ENCODE results near the gene CACNA2D3.

Gene CACNA2D3

DNA sequence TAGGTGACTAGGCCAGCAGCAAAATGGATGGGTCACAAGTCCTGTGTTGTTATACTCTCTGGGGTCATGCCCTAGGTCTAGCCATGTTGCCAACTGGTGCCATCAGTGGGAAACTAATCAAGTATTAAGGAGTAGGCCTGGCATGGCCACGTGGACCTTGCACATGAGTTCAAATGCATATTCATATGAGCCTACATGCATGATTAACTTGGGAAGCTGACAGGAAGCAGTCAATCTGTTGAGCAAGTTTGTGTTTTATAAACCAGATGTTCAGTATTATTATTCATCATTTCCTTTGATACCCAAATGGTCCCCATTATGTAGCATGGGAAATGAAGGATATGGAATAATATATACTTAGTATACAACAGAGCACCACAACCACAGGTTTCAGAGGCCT, 710.5 kb downstream of the CACNA2D3 start:
- no peak for DNase-seq

DNA sequence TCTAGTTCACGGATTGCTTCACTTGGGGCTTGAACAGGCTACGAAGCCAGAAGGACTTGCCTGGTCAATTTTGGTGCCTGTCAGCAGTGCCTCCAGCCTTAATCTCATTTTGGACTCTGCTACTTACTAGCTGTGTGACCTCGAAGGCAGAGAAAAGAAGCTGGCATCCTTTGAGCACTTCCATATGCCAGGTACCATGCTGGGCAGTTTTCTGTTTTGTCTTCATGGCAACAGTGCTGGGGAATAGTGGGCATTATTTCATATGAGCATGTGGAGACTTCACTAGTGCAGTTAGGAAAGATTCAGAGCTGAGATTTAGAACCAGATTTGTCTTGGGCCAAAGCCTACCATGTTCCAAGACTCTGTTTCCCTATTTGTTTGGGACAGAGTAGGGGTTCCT, 713.3 kb downstream of the CACNA2D3 start:
- DNase-seq: no peak

DNA sequence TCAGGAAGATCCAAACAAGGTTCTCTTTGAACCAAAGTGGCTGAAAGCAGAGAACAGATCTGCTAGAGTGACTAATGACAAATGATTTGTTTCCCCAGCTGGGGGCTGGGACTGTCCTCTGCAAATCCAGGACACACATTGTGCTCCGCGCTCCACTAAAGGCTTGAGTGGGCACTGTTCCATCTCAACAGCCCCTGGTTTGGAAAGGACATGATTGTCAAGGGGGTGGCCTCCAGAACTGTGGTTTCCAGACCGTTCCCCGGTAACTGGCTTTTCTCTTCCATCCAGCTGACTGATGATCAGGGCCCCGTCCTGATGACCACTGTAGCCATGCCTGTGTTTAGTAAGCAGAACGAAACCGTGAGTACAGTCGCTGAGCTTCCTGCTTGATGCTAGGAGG, 714.5 kb downstream of the CACNA2D3 start:
- no peak for DNase-seq

DNA sequence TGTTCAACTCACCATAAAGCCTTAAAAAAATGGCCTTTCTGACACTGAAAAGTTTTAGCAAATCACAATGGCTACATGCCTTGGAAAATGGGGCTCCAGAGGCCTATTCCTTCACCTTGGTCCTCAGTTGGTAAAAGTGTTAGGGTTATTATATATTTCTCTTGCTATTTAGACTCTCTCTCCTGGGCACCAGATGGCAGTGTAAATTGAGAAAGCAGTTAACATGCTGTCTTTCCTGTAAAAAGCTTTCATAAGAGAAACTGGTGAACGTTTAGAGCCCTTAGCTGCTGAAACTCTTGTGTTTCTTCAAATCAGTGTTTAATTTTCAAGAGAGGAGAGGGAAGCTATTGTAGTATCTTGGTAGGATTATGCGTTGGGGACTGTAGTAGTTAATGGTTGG, 715.6 kb downstream of the CACNA2D3 start:
- DNase-seq: peak; percentile 11

DNA sequence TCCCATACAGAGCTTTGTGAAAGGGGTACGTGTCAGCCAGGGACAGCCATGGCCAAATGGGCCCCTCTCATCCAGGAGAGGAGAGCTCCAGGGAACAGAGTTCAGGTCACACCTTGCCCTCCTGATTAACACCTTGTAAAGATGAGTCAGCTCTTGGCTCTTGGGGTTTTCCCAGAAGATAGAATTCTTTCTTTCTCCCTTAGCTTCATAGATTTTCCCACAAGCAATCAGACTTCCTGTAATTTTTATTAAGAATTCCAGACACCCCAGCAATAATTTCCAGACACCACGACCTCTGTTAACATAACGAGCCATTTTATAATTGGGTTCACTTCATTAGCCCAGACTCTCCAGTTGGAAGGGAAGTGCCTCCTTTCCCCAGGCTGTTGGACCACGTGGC, 719.1 kb downstream of the CACNA2D3 start:
- no peak for DNase-seq

DNA sequence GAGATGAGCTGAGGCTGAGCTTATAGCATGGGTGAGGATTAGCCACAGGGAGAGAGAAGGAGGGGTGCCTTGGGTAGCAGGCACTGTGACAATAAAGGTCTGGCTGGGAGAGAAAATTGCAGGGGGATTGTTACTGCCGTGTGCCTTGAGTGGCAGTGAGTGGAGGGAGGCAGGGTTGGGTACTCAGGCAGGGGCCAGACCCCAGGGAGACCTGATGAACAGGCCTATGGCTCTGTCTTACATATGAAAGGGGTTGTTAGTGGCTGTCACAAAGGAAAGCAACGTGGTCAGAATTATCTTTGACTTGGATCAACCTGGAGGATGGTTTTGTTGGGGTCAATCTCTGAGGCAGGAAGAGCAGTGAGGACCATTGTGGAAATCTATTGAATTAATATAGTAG, 721.0 kb downstream of the CACNA2D3 start:
- DNase-seq: no peak

DNA sequence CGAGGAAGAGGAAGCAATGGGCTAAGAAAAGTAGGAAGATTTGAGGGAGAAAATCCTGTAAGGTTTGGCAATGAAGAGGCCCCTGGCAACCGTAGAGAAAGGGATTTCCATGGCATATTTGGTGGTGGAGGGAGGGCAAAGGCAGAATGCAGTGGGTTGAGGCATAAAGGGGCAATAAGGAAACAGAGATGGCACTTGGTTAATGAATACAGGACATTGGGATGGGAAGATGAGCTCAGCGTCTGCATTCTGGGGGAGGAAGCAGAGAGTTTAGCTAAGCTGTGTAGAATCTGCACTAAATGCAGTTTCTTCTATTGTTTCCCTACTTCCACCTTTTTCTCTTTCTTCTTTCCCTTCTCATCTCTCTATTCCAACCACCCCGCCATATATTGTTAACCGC, 721.9 kb downstream of the CACNA2D3 start:
- DNase-seq: no peak

DNA sequence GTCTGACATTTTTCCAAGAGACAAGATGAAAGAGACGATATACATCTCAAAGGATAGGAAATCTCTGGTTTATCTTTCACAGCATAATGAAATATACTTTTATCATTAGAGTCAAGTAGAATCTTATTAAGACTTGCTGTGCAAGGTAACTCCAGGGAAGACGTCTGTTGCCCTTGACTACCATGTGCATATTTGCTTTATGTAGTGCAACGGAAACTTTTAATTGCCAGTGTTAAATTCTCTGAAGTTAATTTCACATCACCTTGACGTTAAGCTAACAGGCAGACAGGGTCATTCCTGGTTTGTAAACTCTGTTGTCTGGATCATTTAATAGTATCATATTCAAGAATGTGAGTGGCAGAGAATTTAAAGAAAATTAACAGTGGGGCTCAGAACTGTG, 722.7 kb downstream of the CACNA2D3 start:
- DNase-seq: no peak

DNA sequence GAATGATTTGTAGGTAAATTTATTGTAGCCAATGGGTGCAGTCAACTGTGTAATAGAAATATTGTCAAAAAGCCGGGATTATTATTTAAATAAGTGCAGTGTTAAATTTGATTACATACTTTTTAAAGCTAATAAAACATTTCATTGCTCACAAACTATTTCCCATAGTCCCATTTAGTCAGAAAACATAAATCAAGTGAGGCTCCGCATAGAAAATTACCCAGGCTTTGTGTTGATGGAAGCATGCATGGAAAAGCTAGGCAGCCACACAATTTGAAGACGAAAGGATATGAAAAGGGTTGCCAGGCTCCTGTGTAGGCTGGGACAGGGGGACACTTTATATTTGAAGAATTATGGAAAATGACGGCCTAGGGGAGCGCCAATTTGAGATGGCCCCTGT, 723.2 kb downstream of the CACNA2D3 start:
- DNase-seq: no peak

DNA sequence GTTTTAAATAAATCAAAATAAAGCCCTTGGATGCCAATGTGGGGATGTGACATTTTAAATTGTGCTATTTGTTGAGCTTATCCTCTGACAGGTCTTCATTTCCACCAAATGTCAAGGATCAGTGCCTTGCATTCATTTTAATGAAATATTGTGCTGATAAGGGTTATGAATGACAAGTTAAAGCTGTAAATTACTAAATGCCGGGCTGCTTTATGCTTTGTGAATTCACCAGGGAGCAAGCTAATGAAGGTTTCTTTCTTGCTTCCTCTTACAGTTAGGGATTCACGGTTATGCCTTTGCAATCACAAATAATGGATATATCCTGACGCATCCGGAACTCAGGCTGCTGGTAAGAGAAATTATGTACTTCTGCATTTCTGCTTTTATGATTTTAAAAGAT, 723.8 kb downstream of the CACNA2D3 start:
- DNase-seq: no peak

DNA sequence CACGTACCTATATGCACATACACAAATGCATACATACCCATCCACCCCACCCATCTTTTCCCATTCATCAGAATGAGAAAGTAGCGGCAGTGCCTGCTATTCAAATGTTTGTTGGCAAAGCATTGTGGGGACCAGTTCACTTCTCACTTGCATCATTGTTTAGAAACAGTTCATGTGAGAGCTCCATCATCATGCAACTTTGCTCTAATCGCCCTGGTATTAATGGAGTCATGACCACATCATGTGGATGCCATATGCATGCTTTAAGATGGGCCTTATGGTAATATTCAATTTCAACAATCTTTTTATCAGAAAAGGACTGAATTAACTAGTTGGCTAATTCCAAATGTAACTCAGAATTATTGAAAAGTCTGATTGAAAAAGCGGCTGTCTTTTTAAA, 725.0 kb downstream of the CACNA2D3 start:
- DNase-seq: no peak

DNA sequence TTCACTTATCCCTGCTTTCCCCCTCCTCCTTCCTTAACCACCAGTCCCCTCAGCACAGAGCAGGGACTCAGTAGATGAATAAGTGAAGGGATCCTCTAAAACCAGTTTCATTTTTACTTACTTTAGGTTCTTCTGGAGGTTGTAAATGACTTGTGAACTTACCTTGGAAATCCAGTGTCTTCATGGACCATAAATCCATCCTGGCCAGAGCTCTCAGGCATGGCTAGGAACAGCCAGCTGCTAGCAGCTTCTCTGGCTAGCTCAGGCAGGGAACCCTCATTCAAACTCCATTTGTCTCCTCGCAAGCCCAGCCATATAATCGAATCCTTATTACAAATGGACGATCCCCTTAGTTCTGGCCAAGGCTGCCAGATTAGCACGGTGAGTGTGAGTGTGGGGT, 727.0 kb downstream of the CACNA2D3 start:
- DNase-seq: no peak

DNA sequence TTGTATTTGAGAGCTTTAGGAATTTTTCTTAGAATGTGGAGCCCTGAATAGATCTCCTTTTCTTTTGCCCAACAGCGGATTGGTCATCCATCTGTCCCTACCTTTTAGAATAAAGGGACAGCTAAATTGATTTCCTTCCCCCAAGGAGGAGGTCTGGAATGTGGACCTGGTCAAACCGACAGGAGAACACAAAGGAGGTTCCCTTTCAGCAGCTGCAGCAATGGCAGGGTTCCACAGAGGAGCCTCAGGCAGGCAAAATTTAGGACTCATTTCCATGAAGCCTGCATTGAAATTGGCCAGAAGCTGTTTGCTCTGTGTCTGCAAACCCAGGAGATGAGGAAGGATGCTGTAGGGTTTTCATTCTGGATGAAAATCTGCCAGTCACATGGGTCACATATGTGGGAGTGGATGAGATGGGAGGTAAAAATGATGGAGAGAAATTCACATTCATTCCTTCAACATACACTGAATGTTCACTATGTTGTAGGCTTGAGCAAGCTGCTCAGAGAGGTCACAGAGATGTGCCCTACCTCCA, 728.2 kb downstream of the CACNA2D3 start:
- DNase-seq: no peak

DNA sequence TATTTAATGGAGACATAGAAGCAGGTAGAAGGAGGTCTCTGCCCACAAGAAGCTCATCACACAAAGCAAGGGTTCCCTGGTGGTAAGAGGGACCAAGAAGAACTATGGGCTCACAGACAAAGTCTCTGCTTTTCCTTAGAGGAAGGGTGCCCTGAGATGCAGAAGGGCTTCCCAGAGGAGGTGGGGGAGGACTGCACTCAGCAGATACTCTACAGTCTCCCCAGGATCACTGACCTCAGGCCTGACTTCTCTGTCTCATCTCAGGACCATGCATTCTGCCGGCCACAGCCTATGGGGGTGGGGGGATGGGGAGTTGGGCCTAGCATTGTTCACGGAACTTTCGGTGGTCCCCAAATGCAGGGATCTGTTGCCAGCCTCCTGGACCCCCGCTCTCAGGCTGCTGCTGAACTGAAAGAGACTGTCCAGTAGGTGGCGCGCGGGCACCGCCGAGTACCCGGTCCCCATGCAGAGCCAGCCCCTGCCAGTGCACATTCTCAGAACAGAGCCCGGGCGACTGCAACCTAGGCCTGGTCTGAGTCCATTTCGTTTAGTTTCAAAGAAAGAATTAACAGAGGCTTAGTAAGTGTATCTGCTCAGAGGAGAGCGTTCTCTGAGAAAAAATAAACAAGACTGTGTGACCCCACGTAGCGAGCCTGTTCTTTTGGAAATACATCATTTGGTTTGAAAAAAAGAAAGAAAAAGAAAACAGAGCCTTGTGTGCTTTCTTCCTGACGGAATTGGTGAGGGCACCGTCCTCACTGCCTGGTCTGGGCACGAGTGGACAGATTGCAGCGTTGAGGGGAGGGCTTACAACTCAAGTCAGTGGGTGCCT, 731.4 kb downstream of the CACNA2D3 start:
- DNase-seq: peak; percentile 19

DNA sequence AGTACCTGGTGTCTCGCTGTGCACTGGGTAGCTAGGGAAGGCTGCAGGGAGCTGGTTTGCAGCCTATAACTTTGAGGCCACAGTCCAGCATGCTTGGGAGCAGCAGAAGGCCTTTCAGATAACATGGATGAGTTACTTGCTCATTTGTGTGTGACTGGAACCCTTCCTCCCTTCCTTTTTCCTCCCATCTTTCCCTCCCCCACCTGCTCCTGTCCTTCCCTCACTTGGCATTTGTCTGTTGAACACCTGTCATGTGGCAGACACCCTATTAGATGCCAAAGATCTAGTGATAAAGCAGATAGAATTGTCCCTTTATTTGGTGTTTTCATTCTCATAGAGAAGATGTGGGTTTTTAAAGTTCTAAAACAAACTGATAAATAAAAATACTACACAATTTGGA, 733.9 kb downstream of the CACNA2D3 start:
- no peak for DNase-seq

DNA sequence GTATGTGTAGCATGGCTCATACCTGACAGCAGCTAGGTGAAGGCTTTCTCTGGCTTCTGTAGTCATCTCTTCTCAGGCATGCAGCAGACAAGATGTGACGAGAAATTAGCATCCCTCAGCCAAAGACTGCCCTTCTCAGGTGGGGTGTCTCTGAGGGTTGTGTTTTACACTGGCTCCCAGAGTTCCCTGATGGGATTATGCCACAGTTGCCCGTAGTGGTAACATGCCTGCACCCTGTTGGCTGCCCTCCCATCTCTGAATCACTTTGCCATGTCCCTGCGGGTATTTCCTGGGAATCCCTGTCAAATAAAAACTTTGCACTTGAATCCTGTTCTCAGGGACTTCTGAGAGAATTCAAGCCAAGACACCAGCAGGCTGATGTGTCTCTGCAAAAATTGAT, 735.0 kb downstream of the CACNA2D3 start:
- DNase-seq: no peak

DNA sequence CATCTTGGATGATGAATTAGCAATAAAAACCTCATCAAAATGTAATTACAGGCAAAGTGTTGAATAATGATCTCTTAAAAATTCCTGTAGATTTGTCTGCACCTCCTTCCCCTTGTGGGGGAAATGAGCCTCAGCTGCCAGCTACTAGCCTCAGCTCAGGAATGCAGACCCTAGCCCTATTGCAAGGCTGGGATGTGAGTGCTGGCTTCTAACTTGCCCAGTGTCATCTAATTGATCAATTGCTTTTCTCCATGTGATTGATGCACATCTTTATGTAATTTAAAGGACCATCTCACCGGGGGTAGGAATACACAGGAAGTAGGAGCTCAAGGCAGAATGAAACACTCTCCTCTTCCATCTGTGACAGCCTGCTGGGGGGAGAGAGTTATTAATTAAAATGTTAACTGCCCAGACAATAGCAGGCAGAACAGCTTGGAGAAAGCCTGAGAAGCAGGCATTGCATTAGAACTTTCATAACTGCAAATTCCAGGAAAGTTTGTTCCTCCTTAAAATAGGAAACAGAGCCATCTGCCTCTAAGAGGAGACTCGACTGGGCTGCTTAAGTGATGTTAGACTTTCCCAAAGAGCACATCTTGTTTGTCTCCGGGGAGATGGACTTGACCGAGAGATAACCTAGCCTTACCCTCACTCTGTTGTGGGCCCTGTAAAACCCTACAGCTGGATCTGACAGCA, 735.9 kb downstream of the CACNA2D3 start:
- no peak for DNase-seq

DNA sequence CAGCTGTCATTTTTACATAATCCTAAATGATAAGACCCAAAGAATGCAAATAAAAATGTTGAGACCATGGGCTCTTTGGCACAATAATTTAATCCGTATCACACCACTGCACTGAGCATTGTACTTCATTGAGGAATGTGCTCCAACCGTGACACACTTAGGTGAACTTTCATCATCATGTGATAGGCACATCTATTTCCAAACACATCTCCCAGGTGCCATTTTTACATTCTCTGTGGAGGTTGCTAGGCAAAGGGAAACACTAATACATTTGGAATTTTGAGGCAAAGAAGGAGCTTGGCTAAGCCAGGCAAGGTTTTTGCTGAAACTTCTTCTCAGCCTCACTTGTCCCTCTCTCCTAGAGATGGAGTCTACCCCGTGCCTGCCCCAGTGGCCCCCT, 736.8 kb downstream of the CACNA2D3 start:
- DNase-seq: no peak

DNA sequence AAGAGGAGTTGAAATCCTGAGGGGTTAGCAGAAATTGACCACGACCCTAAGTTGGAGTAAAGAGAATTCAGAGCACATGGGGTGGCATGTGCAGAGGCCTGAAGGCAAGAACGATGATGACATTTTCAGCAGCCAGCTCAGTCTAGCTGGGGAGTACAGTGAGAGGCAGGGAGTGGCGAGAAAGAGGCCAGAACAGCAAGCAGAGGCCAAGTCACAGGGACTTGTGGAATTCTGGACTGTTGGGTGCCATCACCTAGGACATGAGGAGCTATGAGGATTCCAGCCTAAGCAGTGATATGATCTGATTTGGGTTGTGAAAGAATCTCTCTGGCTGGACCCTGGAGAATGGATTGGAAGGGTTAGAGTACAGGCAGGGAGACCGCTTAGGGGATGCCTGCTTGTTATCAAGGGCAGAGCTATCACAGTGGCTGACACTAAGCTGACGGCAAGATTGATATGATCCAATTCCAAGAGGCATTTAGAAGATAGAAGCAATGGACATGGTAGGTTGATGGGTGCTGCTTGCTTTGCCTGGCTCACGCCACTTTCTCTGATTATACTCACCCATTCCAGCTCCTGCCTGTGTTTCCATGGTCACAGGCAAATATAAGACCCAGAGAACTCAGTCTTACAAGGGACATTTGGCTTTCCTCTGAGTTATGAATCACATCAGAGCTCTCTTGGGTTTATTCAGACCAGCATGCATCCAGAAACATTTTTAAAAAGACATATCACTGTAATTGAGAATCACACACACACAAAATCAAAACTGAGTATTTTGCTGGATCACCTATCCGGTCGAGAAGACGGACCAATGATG, 739.1 kb downstream of the CACNA2D3 start:
- no peak for DNase-seq

DNA sequence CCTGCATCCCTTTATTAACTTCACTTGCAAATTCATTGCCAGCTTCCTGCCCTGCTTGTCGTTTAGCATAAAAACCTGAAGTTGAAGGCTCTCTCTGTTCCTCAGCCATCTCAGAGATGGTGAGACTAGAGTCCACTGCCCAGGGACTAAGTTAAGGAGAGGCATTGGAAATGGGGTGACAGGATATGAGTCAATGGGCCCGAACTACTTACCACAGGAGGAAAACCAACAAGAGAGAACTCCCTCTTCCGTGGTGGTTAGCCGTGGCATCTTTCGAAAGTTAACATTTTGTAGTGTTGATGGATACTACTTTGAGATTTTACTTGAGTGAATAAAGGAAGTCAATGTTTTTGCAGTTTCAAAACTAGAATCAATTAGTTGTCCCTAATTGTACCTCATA, 740.2 kb downstream of the CACNA2D3 start:
- DNase-seq: no peak

DNA sequence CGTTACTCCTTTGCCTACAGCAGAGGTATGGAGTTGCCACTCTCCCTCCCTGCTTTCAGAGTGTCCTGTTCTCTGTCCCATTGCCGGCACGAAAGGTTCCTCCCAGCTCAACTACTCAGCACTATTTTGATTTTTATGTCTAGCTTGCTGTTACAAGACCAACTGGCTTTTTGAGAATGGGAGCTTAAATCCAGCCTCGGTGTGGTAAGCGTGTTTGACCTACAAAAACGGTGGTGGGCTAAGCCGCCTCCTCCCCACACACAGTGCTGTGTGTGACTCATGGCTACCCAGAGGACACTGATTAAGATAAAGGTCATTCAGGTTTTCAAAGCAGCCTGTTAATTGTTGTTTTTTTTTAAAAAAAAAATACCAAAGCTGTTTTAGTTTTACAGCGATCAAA, 741.0 kb downstream of the CACNA2D3 start:
- no peak for DNase-seq

DNA sequence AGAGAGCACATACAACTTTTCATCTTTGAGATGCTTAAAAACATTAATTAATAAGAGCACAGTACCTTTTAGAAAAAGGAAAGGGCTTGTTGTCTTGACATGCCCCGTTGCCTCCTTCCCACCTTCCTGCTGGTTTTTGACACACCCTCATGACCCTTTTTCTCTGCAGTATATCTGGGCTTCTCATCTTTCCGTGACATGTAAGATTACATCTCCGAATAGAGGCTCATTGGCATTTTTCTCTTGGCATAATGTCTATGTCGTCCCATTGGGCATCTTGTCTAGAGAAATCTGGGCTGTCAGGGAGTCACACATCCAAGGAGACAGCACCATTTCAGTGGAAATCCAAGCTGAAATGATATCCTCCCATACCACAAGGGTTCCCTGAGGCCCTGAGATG, 741.4 kb downstream of the CACNA2D3 start:
- no peak for DNase-seq

DNA sequence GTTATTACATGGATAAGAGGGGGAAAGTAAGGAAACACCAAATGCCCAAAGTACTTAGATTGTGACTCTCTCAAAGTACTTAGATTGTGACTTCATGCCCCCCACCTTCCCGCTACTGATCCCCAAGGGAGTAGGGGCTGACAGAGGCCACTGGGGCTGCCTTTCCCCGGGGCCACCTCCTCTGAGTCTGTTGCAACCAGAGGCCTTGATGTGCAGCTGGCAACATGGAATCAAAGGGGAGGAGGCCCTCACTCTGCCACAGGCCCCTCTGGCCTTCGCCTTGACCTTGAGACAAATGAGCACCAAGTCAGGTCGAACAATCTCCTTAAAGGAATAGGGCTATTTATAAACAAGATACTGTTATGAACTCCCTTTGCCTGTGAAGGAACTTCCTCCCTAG, 743.0 kb downstream of the CACNA2D3 start:
- DNase-seq: no peak

DNA sequence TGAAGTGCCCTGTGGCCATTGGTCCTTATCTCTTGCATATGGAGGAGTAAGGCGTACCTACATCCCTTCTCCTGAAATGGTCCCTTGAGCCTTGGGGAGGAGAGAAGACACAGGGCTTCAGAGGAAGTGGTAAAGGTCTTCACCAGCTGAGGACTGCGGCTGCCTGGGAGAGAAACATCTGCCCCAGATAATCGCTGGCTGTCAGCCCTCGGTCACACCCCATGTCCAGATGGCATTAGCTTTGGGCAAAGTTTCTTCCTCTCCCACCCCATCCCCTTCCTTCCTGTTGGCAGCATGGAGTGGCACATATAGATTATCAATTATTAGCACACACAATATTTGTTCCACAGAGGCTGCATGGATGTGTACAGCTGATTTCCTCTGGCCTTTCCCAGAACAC, 743.9 kb downstream of the CACNA2D3 start:
- no peak for DNase-seq
